GM18511 (cell line): ENCODE data around the gene ZNF716.
"Not testable (repeated sequence)": the region's sequence is repeated elsewhere in the genome, so short reads cannot be mapped to it uniquely, and the experiment has no call there.

Experiments
- ATAC-seq: cut with Tn5 transposase; IDR thresholded peaks from one replicate; pipeline ENCODE4 v1.9.1; 2021; ENCODE audit warnings: mild to moderate bottlenecking, moderate library complexity; ENCODE audit not compliant: unreplicated experiment

Gene ZNF716

GRCh38 chr7:57449904-57450303 is at the start of gene ZNF716:
Gene ZNF716, plus strand, starts transcription at chr7:57450177. Its CDS starts 112 bp downstream, at chr7:57450289.
- no peak for ATAC-seq

- no peak for ATAC-seq
Observed at GRCh38 chr7:57400531-57401155, 49.3 kb upstream of the ZNF716 start.

- not testable (repeated sequence) for ATAC-seq
Observed at GRCh38 chr7:57403051-57403450, 46.9 kb upstream of the ZNF716 start.

GRCh38 chr7:57403601-57404342 is 46.2 kb upstream of the ZNF716 start:
- no peak for ATAC-seq

- no peak for ATAC-seq
Observed at GRCh38 chr7:57404343-57404966, 45.5 kb upstream of the ZNF716 start.

GRCh38 chr7:57404967-57405421 is 45.0 kb upstream of the ZNF716 start:
- ATAC-seq = no peak

GRCh38 chr7:57407125-57407524 is 42.9 kb upstream of the ZNF716 start:
- ATAC-seq = no peak

- ATAC-seq = no peak
Observed at GRCh38 chr7:57412168-57412567, 37.8 kb upstream of the ZNF716 start.

GRCh38 chr7:57412618-57413017 is 37.4 kb upstream of the ZNF716 start:
- no peak for ATAC-seq

GRCh38 chr7:57413529-57414398 is 36.2 kb upstream of the ZNF716 start:
- no peak for ATAC-seq

- no peak for ATAC-seq
Observed at GRCh38 chr7:57414415-57414814, 35.6 kb upstream of the ZNF716 start.

- ATAC-seq = no peak
Observed at GRCh38 chr7:57414852-57415251, 35.1 kb upstream of the ZNF716 start.

- no peak for ATAC-seq
Observed at GRCh38 chr7:57415326-57415725, 34.7 kb upstream of the ZNF716 start.

GRCh38 chr7:57415730-57416129 is 34.2 kb upstream of the ZNF716 start:
- no peak for ATAC-seq

GRCh38 chr7:57416601-57417358 is 33.2 kb upstream of the ZNF716 start:
- ATAC-seq = no peak

- no peak for ATAC-seq
Observed at GRCh38 chr7:57417736-57418135, 32.2 kb upstream of the ZNF716 start.

- no peak for ATAC-seq
Observed at GRCh38 chr7:57423768-57424167, 26.2 kb upstream of the ZNF716 start.

- no peak for ATAC-seq
Observed at GRCh38 chr7:57424515-57425238, 25.3 kb upstream of the ZNF716 start.

- ATAC-seq = no peak
Observed at GRCh38 chr7:57425239-57425944, 24.6 kb upstream of the ZNF716 start.
